ENCODE data around the gene CPXM2.

DNA sequence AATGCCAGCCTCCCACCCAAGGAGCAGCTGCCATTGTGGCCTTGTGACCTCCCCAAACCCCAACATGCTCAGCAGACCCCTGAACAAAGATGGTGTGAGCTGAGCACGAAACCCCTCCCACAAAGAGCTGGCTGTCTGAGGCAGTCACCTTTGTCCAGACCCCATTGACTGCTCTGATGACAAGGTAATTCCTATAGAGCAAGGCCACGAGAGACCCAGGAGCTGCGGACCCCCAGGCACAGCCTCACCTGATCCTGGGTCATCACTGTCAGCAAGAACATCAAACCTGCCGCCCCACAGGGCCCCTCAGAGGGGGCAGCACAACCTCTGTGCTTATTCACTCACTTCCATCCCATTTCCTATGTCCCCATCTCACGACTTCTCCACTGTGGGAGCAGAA, 102.6 kb downstream of the CPXM2 start:
- TF ChIP-seq USF2 (IDR thresholded peaks at IDR 0.05; ENCODE audit: borderline replicate concordance, low read depth, low read length) (no peak), CTCF (IDR thresholded peaks at IDR 0.05 in 2 of 3, conservative IDR thresholded peaks at IDR 0.05 in 1 of 3; ENCODE audit: control insufficient read depth in 2 of 3, extremely low read depth in 1 of 3, insufficient read depth in 1 of 3, low read depth in 3 of 3, low read length in 3 of 3) (no peak), TAF1 (IDR thresholded peaks at IDR 0.05; ENCODE audit: borderline replicate concordance, low read depth, low read length) (no peak), ATF3 (IDR thresholded peaks at IDR 0.05; ENCODE audit: borderline replicate concordance, extremely low read depth, low read depth, low read length) (no peak), CEBPB (IDR thresholded peaks at IDR 0.05; ENCODE audit: borderline replicate concordance in 1 of 2, low read depth in 2 of 2, low read length in 2 of 2) (no peak), E2F4 (IDR thresholded peaks at IDR 0.05; ENCODE audit: low read depth, low read length) (no peak), MXI1 (IDR thresholded peaks at IDR 0.05; ENCODE audit: low read depth, low read length) (no peak), HCFC1 (IDR thresholded peaks at IDR 0.05; ENCODE audit: low read length) (no peak), IKZF1 (conservative IDR thresholded peaks at IDR 0.05) (no peak)
